Panc1 (cell line): ENCODE measurements around the gene FGF14.

Experiments used
- POLR2AphosphoS5 ChIP-seq: IDR thresholded peaks from 2 replicates; pipeline ENCODE4 v1.6.1; 2012; ENCODE audit warnings: mild to moderate bottlenecking, low read depth, low read length, moderate library complexity
- TF ChIP-seq, protein P1 (sequence below): fragments of 450-650 bp; IDR thresholded peaks from 2 replicates; pipeline ENCODE4 v1.5.1; 2017; ENCODE audit warnings: mild to moderate bottlenecking

DNA sequence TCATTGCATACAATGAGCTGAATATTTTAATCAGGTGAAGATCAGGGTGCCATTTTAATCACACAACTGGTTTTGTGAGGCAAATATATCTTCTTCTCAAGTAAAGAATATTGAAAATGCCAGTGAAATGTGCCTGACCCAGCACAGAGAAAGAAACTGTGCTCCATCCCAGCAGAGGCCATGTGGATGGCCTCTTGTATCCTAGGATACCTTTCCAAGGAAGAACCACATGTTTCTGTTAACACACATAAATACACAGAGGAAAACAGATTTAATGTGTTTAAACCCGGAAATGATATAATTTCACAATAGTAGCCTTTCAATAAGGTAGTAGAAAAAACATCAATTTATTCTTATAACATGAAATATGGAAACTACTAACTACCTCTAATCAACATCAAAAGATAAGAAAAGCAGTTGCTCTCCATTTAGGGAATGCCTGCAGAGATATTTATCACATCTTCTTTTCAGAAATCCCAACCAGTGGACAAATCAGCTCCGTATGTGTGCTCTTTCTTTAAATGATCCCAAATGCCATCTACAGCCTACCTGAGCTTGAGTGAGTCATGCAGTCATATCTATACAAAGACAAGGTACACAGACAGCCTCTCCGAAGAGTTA lies 157.1 kb downstream of the FGF14 start:
- TF ChIP-seq, protein P1, sequence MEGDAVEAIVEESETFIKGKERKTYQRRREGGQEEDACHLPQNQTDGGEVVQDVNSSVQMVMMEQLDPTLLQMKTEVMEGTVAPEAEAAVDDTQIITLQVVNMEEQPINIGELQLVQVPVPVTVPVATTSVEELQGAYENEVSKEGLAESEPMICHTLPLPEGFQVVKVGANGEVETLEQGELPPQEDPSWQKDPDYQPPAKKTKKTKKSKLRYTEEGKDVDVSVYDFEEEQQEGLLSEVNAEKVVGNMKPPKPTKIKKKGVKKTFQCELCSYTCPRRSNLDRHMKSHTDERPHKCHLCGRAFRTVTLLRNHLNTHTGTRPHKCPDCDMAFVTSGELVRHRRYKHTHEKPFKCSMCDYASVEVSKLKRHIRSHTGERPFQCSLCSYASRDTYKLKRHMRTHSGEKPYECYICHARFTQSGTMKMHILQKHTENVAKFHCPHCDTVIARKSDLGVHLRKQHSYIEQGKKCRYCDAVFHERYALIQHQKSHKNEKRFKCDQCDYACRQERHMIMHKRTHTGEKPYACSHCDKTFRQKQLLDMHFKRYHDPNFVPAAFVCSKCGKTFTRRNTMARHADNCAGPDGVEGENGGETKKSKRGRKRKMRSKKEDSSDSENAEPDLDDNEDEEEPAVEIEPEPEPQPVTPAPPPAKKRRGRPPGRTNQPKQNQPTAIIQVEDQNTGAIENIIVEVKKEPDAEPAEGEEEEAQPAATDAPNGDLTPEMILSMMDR, result no peak
- no peak for TF ChIP-seq POLR2AphosphoS5
